Stimulated activated CD8-positive, alpha-beta memory T cell treated with anti-CD3 and anti-CD28 coated beads, Interleukin-4, amount 100 ng/mL, for 24 hours (primary cell): ENCODE data around the gene GOLGA8G.
"Not testable (repeated sequence)": the region's sequence is repeated elsewhere in the genome, so short reads cannot be mapped to it uniquely, and the experiment has no call there.

Experiments
- DNase-seq: peaks from one replicate; pipeline ENCODE4 v3.0.0-alpha.2; 2020; ENCODE audit warnings: low read depth

GOLGA8G gene, protein sequence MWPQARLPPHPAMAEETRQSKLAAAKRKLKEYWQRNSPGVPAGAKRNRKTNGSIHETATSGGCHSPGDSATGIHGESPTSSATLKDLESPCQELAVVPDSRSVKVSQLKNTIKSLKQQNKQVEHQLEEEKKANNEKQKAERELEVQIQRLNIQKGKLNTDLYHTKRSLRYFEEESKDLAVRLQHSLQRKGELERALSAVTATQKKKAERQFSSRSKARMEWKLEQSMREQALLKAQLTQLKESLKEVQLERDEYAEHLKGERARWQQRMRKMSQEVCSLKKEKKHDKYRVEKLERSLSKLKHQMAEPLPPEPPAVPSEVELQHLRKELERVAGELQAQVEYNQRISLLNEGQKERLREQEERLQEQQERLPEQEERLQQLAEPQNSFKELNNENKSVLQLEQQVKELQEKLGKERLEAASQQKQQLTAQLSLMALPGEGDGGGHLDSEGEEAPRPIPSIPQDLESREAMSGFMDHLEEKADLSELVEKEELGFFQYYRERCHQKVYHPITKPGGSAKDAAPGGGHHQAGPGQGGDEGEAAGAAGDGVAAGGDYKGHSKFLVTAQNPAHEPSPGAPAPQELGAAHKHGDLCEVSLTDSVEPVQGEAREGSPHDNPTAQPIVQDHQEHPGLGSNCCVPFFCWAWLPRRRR

DNA sequence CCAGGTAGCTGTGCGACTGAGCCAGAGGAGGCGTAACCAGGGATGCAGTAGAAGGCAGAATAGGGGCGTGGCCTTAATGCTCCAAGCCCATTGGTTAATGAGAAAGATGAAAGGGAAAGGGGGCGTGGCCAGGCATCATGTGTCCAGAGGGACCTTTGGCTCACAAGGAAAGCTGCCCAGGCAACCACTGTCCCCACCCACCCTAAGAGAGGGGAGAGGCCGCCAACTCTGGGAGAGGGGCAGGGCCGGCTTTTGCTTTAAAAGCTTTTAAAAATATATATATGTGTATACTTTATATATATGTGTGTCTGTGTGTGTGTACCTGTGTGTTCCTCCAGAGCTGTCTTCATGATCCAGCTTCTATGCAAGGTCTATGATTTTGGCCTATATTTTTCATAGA is at the start of gene GOLGA8G:
GOLGA8G (minus strand) TSS at position 18 of the 400 bp plus-strand sequence. CDS start 62 bp downstream, outside the sequence.
- not testable (repeated sequence) for DNase-seq

GRCh38 chr15:28573351-28573750 is 40.6 kb upstream of the GOLGA8G start:
- DNase-seq = not testable (repeated sequence)

GRCh38 chr15:28553268-28553667 is 20.5 kb upstream of the GOLGA8G start, which contains the start of gene GOLGA6L25:
Gene GOLGA6L25, plus strand, starts transcription at chr15:28553568. Its CDS starts 61 bp downstream, at chr15:28553629.
- DNase-seq = not testable (repeated sequence)

DNA sequence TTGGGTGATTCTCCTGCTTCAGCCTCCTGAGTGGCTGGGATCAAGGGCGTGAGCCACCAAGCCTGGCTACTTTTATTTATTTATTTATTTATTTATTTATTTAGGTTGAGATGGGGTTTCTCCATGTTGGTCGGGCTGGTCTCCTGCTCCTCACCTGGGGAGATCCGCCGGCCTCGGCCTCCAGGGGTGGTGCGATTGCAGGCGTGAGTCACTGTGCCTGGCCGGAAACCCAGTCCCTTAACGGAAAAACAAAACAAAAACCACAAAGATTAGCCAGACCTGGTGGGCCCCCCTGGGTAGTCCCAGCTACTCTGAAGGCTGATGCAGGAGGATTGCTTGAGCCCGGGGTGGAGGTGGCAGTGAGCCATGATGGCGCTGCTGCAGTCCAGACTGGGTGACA is 17.6 kb downstream of the GOLGA8G start:
- DNase-seq = not testable (repeated sequence)

DNA sequence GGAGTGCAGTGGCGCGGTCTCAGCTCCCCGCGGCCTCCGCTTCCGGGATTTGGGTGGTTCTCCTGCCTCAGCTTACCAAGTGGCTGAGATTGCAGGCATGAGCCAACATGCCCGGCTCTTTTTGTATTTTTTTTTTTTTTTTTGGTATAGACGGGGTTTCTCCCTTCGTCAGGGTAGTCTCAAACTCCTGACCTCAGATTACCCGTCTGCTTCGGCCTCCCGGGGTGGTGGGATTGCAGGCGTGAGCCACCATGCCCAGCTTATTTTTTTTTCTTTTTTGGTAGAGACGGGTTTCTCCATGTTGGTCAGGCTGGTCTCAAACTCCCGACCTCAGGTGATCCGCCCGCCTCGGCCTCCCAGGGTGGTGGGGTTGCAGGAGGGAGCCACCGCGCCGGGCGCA is 18.6 kb downstream of the GOLGA8G start:
- not testable (repeated sequence) for DNase-seq

DNA sequence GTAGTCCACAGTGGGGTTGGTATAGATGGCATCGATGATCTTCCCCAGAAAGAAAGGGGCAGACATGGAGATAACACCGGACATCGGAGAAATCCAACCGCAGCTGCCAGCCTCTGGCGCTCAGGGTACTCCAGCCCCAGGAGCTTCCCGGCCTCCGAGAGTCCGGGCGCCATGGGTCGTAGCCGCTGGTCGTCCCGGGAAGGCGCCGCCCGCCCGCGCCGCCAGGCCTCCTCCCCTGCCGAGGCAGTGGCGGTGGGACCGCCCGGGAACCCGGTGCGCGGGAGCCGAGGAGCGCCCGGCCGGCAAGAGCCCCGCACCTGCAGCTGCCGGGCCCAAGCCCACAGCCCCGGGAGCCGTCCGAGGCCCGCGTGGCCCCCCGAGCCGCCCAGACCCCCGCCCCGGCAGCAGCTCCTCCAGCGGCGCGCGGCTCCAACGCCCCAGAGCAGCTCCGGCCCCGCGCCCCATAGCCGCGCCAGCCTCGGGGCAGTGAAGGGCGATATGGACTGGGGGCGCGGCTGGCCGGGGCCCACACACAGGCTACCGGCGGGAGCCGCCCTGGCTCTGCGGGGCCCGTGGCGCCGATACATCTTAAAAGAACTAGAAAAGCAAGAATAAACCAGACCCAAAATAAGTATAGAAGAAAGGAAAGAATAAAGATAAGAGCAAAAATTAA is 24.4 kb downstream of the GOLGA8G start:
- not testable (repeated sequence) for DNase-seq

DNA sequence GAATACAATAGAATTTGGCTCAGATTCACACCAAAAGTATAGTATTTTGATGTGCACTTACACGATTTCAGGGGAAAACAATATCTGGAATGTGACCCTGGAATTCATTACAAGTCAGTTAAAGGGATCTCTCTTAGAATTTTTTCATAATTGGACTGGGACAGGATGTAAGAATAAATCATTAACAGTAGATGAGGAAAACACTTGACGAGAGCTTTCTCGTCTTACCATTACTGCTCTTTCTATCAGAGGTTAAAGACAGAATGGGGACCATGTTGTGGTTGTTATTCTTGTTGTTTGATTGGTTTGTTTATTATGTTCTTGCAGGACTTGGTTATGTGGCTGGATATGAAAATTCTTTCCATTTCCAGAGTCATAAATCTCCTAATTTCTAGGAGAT is 51.4 kb downstream of the GOLGA8G start:
- DNase-seq = not testable (repeated sequence)
